Measurements from ENCODE around the gene F10.
"Not testable (repeated sequence)": the region's sequence is repeated elsewhere in the genome, so short reads cannot be mapped to it uniquely, and the experiment has no call there.

The F10 gene

DNA sequence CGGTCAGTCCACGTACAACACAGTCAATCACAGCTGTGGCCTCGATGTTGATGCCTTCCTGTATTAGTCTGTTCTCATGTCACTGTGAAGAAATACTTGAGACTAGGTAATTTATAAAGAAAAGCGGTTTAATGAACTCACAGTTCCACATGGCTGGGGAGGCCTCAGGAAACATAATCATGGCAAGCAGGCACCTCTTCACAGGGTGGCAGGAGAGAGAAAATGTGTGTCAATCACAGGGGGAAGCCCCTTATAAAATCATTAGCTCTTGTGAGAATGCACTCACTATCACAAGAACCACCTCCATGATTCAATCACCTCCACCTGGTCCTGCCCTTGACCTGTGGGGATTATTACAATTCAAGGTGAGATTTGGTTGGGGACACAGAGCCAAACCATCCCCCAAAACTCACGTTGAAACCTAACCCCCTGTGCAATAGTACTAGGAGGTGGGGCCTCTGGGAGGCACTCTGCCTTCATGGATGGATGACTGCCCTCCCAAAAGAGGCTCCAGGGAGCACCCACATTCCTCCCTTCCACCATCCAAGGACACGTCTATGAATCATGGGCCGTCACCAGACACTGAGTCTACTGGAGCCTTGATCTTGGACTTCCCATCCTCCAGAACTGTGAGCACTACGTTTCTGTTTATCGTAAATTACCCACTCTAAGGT is 33.5 kb downstream of the F10 start:
- DNase-seq: no peak

DNA sequence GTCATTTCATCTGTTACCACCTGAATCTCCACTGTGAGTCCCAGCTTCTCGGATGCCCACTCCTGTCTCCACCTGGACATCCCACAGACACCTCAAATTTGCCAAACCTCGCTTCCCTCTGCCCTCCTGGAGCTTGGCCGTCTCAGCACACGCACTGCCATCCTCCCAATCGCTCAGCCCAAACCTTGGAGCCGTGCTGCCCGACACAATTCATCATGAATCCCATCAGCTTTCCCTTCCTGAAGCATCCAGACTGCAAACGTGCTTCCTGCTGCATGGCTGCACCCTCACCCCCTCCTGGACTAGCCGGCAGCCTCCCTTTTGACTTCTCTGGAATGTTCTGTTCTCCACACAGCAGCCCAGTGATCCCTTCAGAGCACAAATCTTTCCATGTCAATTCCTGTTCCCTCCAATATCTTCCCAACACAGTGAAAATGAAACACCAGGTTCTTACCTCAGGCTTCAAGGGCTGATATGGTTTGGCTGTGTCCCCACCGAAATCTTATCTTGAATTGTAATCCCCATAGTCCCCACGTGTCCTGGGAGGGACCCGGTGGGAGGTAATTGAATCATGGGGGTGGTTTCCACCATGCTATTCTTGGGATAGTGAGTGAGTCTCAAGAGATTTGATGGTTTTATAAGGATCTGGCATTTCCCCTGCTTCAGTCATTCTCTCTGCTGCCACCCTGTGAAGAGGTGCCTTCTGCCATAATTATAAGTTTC is 34.8 kb downstream of the F10 start:
- no peak for DNase-seq

DNA sequence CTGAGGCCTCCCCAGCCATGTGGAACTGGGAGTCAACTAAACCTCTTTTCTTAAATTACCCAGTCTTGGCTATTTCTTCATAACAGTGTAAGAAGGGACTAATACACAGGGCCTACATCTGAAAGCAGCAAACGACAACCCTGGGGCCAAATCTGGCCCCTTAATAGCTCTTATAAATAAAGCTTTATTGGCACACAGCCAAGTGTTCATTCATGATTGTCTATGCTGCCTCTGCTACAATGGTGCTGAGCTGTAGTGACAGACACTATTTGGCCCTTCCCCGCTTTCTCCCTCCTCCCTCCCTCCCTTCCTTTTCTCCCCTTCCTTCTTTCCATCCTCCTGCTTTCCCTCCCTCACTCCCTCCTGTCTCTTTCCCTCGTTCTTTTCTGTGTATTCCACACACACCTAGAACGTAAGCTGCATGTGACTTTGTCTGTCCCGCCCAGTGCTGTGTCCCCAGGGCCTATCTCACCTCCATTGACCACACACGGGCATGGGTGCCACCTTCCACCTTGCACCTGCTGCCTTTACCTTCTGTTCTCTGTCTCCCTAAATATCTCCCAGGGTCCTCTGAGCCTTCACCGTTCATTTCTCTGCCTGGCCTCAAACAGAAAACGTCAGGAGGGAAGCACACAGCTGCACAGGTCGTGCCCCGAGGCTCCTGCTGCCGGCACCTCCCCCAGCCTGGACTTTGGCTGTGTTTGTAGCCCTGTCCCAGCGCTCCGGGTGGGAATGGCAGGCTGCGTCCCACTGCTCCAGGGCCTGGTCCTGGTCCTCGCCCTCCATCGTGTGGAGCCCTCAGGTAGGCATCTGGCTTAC is 35.5 kb downstream of the F10 start, which contains the start of gene PROZ:
Gene PROZ (plus strand): TSS at position 720 of the 819 bp plus-strand sequence. CDS start 13 bp downstream, at position 733.
- DNase-seq: no peak

DNA sequence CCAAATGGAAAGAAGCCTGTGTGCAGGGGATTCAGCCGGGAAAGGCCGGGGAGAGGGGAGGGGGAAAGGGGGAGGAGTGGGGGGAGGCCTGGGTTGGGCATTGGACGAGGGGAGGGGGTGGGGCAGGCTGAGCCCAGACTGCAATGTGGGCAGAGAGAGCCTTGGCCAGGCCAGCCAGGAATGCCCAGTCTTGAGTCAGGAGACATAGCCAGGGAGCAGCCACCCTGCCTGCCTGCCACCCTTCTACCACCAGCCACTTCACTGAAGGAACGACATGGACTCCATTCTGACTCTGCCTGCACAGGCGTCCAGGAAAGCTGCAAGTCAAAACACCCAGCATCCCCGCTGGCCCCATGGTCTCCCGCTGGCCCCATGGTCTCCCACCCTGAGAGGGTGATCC is 36.3 kb downstream of the F10 start:
- no peak for DNase-seq

DNA sequence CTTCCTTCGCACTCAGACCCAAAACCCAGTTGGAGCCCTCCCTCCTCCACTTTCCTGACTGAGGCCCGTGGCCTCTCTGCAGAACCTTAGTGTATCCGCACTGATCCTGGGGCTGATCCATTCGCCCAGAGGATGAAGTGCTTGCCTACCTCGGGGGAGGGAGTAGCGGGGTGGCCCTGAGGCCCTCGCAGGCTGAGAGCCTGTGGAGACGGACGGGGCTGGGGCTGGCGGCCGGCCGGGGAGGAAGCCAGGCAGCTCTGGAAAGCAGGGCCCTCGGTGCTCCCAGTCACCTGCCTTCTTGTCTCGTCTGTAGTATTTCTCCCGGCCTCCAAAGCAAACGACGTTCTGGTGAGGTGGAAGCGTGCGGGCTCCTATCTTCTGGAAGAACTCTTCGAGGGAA is 37.1 kb downstream of the F10 start:
- DNase-seq: no peak

DNA sequence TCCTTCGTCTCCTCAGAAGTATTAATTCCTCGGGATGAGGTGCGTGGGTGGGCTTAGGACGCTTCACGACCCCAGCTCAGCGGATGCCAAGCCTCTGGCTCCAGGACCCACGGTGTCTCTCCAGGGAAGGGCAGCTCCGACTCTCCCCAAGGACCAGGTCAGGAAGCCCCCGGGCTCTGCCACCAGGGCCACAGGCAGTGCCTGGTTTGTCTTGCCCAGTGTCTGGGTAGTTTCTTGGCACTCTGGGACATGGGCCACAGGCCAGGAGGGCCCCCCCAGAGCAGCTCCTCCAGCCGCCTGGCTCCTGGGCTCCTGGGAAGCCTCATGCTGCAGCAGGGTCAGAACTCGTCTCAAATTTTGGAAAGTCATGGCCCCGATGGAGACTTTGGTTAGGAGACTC is 38.4 kb downstream of the F10 start:
- DNase-seq: no peak

DNA sequence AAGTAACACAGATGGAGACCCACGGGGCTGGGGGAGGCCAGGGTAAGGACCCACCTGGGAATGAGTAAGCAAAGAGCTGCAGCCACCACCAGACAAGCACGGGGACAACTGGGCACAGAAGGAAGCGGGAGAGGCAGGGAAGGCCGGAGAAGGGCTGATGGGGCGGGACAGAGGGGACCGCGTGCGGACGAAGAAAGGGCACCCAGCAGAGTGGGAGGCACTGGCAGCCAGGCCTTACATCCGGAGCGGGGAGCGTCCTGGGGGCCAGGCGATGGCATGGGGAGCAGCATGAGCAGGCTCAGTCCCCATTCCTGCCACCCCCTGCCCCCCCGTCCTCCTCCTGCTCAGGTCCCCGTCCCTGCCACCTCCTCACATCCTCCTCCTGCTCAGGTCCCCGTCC is 38.8 kb downstream of the F10 start:
- no peak for DNase-seq

DNA sequence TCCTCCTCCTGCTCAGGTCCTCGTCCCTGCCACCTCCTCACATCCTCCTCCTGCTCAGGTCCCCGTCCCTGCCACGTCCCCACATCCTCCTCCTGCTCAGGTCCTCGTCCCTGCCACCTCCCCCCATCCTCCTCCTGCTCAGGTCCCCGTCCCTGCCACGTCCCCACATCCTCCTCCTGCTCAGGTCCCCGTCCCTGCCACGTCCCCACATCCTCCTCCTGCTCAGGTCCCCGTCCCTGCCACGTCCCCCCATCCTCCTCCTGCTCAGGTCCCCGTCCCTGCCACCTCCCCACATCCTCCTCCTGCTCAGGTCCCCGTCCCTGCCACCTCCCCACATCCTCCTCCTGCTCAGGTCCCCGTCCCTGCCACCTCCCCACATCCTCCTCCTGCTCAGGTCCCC is 39.4 kb downstream of the F10 start:
- not testable (repeated sequence) for DNase-seq

DNA sequence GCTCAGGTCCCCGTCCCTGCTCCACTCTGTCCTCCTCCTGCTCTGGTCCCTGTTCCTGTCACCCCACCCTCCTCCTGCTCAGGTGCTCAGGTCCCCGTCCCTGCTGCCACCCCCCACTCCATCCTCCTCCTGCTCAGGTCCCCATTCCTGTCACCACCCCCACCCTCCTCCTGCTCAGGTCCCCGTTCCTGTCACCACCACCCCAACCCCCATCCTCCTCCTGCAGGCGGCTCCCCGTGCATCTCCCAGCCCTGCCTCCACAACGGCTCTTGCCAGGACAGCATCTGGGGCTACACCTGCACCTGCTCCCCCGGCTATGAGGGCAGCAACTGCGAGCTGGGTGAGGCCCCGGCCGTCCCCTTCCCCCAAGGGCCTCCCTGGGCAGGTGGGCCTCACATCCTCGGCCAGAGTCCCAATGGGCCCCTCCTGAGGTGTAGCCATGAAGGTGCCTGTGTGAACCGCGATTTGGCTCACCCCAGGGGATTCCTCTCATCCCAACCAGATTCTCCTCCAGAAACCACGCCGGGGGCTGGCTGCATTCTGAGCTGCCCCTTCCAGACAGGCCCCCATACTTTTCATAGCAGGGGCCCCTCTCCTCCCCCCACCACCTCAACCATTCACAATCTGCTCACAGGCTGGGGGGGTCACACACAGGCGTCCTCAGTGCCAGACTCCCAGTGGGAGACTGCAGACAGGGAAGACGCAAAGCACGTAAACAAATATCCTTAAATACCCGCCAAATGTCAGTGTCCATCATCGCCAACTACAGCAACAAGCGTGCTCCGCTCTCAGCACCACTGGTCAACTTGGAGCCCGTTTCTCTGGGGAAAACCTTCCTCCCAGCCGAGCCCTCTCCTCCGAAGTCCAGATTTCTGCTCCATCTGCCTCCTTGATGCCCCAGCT is 40.4 kb downstream of the F10 start:
- peak; percentile 24 for DNase-seq

DNA sequence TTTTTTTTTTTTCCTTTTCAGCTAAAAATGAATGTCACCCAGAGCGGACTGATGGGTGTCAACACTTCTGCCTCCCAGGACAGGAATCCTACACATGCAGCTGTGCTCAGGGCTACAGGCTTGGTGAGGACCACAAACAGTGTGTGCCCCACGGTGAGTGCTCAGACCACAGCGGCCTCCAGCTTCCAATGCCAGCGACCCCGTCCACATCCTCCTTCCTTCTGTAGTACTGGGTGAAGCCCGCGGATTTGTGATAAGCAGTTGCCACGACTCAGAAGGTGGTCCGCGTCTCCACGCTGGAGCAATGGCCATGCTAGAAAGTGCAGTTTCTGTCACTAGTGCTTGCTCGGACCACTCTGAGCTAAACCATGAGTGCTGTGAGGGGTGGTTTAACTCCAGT is 41.9 kb downstream of the F10 start:
- no peak for DNase-seq

DNA sequence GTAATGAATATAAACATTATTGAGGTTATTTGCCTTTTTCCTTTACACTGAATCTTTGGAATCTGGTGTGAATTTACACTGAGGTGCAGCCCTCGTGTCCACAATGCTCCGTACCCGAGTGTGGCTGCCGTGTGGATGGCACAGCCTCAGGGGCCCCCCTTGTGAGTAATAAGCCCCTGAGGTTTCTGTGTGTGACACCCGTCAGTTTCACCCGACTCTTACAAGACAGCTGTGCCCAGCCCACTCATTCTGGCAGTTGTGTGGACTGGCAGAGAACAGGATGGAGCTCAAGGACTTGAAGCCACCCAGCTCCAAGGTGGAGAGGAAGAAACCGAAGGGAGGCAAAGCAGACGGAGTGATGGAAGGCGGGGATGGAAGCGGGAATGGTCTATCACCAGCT is 43.7 kb downstream of the F10 start:
- DNase-seq: no peak

DNA sequence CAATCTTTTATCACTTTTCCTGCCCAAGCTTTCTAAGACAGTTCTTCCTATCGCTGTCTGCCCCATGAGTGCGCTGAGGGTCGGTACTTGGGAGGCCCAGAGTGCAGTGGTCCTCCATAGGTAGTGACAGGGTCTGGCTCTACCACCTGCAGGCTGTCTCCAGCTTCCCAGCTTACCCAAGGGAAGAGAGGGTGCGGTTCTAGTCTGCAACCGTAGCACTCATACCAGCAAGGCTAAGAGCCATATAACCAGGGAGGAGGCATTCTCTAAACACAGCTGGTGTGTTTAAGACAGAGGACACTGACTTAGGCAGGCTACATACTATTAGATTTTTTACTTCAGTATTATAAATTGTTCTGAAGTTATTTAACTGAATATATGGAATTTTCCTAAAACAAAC is 44.1 kb downstream of the F10 start:
- DNase-seq: no peak

DNA sequence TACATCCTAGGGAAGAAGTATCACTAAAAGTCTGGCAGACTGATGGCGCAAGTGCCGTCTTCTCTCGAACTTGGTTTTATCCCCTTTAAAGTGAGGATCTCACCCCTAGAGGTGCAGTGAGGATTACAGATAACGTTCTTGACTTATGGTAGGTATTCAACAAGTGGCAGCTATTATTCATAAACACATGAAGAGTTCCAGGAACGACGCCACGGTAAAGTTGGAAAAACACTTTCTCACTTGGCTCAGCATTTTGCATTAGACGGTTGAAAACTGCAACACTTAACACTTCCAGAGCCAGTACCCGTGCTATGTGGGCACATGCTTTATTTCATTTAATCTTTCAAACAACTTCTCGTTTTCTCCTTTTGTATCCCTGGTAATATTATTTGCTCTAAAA is 44.6 kb downstream of the F10 start:
- no peak for DNase-seq

DNA sequence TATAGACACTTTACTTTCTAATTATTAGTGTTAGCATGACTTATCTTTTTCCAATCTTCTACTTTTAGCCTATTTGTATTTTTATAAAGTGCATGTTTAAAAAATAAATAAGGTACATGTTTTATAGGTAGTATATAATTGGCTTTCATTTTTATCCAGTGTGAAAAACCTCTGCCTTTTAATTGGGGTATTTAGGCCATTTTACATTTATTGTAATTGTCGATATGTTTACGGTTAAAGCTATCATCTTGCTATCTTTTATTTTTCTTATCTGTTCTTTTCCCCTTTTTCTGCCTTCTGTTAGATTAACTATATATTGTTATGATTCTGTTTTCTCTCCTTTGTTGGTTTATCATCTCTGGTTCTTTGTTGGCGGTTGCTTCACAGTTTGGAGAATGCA is 45.0 kb downstream of the F10 start:
- no peak for DNase-seq

DNA sequence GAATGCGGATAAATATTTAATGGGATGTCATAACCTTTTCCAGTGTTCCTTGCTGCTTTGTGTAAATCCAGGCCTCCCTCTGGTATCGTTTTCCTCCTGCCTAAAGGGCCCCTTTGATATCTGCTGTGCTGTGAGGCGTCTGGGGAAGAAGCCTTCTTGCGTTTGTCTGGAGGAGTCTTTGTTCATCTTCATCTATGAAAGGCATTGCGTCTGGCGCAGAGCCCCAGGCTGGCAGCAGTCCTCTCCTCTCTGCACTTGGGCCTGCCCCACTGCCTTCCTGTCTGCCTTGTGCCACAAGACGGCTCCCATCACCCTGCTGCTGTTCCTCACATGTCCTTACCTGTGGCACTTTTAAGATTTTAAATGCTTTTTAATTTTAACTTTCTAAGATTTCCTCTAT is 45.6 kb downstream of the F10 start:
- no peak for DNase-seq

DNA sequence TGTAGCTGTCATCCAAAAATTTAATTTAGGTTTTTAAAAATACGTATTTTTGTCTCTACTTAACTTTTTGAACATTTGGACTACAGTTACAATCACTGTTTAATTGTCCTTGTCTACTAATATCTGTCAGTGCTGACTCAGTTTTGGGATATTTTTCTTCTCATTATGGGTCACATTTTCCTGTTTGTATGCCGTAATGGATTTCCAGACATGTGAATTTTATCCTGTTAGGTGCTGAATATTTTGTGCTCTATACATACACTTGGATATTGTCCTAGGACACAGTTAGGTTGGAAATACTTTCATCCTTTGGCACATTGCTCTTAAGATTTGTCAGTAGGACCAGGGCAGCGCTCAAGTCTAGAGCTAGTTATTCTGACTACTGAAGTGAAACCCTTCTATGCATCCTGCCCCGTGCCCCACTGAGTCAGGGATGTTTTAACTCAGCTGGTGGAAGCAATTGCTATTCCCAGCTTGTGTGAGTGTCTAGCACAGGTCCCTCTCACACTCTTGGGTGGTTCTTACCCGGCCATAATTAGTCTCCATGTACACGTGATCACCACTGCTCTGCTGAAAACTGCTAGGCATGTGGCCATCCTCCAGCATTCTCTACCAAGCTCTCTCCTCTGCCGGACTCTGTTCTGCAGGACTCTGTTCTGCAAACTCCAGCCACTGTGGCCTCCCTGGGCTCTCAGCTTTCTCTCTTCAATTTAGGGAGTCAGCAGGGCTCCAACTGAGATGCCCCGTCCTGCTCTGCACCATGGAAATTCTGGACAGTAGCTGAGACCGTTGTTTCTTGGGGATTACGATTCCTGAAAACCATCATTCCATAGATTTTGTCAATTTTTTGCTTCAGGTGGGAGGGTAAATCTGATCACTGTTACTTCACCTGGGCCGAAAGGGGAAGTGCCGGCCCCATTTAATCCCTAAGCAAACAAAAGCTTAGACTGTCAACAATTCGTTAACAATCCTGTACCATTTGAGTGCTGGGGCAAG is 47.0 kb downstream of the F10 start:
- DNase-seq: no peak

DNA sequence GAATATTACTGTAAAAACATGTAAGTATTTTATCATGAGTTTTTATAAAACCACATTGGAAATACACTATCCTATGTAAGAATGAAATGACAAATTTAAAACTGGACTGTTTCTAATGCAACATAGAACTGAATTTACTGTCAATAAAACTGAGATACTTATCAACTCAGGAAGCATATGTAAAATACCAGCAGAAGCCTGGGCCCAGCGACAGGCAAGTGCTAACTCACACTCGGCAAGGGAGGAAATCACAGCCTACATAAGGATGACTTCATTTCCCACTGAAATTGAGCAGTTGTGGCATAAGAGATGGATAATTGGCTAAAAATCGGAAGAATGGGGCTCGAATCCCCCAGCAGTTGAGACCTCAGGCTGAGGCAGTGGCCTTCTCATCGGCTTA is 47.9 kb downstream of the F10 start:
- no peak for DNase-seq

DNA sequence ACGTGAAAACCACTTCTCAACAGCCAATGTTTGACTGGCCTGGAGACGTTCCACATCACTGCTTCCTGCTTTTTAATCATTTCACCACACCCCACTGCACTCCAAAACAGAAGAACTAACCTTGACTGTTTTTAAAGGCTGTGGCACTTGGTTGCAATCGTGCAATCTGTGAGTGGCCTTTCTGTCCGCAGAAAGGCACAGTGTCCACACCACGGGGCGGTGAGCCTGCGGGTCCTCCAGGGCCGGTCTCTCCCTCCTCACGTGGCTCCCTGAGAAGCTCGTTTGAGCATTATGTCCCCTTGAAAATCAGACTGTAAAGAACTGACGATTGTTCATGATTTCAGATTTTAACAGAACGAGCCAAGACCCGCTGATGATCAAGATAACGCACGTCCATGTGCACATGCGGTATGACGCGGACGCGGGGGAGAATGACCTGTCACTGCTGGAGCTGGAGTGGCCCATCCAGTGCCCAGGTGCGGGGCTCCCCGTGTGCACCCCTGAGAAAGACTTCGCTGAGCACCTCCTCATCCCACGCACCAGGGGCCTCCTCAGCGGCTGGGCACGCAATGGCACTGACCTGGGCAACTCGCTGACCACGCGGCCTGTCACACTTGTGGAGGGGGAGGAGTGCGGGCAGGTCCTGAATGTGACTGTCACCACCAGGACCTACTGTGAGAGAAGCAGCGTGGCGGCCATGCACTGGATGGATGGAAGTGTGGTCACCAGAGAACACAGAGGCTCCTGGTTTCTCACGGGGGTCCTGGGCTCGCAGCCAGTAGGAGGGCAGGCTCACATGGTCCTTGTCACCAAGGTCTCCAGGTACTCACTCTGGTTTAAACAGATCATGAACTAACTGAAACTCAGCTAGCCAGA is 48.9 kb downstream of the F10 start:
- DNase-seq: no peak

DNA sequence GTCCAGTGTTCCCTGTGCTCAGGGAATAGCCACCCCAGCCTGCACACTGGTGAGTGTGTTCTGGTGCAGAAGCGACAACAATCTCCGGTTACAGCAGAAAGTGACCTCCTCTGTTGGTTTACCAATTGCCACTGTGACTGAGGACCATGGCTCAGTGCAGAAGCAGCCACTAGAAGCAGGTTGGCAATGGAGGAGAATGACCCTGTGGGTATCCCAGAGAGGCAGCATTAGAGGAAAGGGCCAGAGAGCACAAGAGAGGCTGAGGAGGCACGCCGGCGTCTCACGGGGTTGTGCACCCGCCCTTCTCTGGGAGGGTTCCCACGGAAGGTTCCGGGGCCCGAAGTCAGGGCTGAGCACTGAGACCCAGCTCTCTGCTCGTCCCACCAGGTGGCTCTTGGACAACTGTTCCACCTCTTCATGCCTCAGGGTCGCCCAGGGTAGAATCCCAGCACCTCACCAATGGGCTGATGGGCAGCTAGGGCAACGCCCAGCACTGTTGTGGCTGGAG is 49.9 kb downstream of the F10 start:
- DNase-seq: no peak

DNA sequence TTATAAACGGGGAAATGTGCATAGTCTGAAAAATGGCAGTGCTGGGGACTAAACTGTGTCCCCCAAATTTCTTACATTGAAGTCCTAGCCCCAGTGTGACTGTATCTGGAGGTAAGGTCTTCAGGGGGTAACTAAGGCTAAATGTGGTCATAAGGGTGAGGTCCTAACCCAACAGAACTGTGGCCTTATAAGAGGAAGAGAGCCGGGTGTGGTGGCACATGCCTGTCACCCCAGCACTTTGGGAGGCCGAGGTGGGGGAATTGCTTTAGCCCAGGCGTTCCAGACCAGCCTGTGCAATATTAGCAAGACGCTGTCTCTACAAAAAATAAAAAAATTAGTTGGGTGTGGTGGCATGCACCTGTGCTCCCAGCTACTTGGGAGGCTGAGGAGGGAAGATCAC is 53.7 kb downstream of the F10 start:
- no peak for DNase-seq

Measured in NCI-H1436 (cell line).